Uterus (tissue), 4 donors: ENCODE measurements around the gene TRAK2. TPM values are rescaled to one million over a fixed set of nuclear protein-coding genes. Genes with fewer than 3 reads are reported as not detected.
"Not testable (repeated sequence)": the region's sequence is repeated elsewhere in the genome, so short reads cannot be mapped to it uniquely, and the experiment has no call there.

Experiments used
- DNase-seq, 2 donors: peaks; one replicate each; pipeline ENCODE4 v3.0.0-alpha.2; 2019 to 2020
- H3K27ac ChIP-seq, 2 donors: fragments of 200-600 bp; sonication (generic); 1 replicate in 1 of 2; 2 replicates in 1 of 2; pipeline ENCODE4 v1.5.1; 2016 to 2018
- H3K27me3 ChIP-seq, 2 donors: fragments of 200-600 bp; sonication (generic); one replicate each; pipeline ENCODE4 v1.5.1; 2018 to 2019; ENCODE audit warnings: control low read depth in 1 of 2
- H3K36me3 ChIP-seq, 2 donors: fragments of 200-600 bp; sonication (generic); one replicate each; pipeline ENCODE4 v1.5.1; 2019; ENCODE audit warnings: control low read depth in 1 of 2
- H3K4me1 ChIP-seq, 2 donors: fragments of 200-600 bp; sonication (generic); one replicate each; pipeline ENCODE4 v1.5.1; 2018 to 2019; ENCODE audit warnings: control low read depth in 1 of 2
- H3K4me3 ChIP-seq, 2 donors: fragments of 200-600 bp; sonication (generic); 1 replicate in 1 of 2; 2 replicates in 1 of 2; pipeline ENCODE4 v1.5.1; 2018 to 2019; ENCODE audit warnings: mild to moderate bottlenecking in 1 of 2
- H3K9me3 ChIP-seq, 2 donors: fragments of 200-600 bp; sonication (generic); one replicate each; pipeline ENCODE4 v1.5.1; 2019; ENCODE audit warnings: control low read depth in 1 of 2
- POLR2A ChIP-seq, 2 donors: fragments of 450-650 bp; IDR thresholded peaks; one replicate each; pipeline ENCODE4 v1.6.1; 2016; ENCODE audit warnings: antibody characterized with exemption in 2 of 2, mild to moderate bottlenecking in 1 of 2, moderate library complexity in 1 of 2
- intact Hi-C: fragments of 100-400 bp; cut with DNase I; formaldehyde crosslinking; loops from one replicate; pipeline ENCODE4 v1.15.1; 2023; ENCODE audit warnings: low total_unique reads
- total RNA-seq, 4 donors: library from RNA; depleted of rRNA in 3 of 4; stranded (reverse); fragments of >200 nt in 3 of 4; gene quantifications; one replicate each; pipeline versions ENCODE4 v1.1.0 to v1.2.4, GENCODE V29; 2014 to 2023
- TF ChIP-seq, protein P1 (sequence below), 4 experiments: fragments of 200-600 bp in 2 of 4; fragments of 450-650 bp in 2 of 4; sonication (generic) in 2 of 4; IDR thresholded peaks; one replicate each; pipeline ENCODE4 v1.5.1; 2016 to 2019; ENCODE audit warnings: antibody characterized with exemption in 4 of 4, mild to moderate bottlenecking in 2 of 4, moderate library complexity in 1 of 4
- donor health status: DM: yes; HTN: yes; CAD: no.

Gene TRAK2, protein sequence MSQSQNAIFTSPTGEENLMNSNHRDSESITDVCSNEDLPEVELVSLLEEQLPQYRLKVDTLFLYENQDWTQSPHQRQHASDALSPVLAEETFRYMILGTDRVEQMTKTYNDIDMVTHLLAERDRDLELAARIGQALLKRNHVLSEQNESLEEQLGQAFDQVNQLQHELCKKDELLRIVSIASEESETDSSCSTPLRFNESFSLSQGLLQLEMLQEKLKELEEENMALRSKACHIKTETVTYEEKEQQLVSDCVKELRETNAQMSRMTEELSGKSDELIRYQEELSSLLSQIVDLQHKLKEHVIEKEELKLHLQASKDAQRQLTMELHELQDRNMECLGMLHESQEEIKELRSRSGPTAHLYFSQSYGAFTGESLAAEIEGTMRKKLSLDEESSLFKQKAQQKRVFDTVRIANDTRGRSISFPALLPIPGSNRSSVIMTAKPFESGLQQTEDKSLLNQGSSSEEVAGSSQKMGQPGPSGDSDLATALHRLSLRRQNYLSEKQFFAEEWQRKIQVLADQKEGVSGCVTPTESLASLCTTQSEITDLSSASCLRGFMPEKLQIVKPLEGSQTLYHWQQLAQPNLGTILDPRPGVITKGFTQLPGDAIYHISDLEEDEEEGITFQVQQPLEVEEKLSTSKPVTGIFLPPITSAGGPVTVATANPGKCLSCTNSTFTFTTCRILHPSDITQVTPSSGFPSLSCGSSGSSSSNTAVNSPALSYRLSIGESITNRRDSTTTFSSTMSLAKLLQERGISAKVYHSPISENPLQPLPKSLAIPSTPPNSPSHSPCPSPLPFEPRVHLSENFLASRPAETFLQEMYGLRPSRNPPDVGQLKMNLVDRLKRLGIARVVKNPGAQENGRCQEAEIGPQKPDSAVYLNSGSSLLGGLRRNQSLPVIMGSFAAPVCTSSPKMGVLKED
- total RNA-seq, result 10 to 100 TPM; 31.8 to 54.9 (median 38.2) TPM

DNA sequence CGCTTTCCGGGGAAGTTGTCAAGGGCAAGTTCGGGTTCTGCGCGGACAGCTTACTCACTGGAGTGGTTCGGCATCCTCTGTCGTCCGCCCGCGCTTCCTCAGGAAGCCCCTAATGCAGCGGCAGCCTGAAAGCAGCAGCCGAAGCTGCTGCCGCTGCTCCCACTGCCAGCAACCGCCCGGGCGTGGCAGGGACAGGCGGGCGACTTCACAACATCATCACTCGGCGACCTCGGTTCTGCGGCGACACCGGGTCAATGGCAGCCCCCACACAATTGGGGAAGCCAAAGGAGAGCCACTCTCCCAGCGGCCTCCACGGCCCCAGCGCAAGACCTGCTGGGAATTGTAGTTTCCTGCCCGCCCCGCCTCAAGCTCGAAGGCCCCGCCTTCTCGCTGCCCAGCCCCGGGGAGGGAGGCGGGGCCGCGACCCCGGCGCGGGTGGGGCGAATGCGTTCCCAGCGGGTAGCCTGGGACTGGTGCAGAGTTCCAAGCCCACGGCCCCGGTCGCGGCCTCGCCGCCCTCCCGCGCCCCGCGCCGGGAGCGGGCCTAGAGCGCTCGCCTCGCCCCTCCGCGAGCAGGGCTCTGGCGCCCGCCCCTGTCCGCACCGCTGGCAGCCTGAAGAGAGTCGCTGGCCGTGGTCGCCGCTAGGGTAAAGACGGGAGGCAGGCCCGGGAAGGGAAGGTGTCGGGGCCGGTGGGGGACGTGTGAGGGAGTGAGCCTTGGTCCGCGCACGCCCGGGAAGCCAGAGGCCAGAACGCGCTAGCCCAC lies at the start of gene TRAK2, which contains the start of gene STRADB:
Gene TRAK2, minus strand, starts transcription at position 167 of the 766 bp plus-strand sequence. CDS start 30,951 bp downstream, outside the sequence.
Gene STRADB, plus strand, starts transcription at position 449 of the 766 bp plus-strand sequence. CDS start 3,101 bp downstream, outside the sequence.
- no peaks in the 10 kb centered on the region for H3K4me1 ChIP-seq
- peak within 1 kb of the TSS; percentile 62 to 95 for H3K4me3 ChIP-seq
- no peaks in the 10 kb centered on the region for H3K27me3 ChIP-seq
- H3K36me3 ChIP-seq, result no peaks in the 10 kb centered on the region
- DNase-seq, result peak; percentile 92 to 93
- intact Hi-C loops, result no loop called here
- H3K27ac ChIP-seq, result peak within 1 kb of the TSS; percentile 89 to 92
- no peaks in the 10 kb centered on the region for H3K9me3 ChIP-seq
- TF ChIP-seq, protein P1, sequence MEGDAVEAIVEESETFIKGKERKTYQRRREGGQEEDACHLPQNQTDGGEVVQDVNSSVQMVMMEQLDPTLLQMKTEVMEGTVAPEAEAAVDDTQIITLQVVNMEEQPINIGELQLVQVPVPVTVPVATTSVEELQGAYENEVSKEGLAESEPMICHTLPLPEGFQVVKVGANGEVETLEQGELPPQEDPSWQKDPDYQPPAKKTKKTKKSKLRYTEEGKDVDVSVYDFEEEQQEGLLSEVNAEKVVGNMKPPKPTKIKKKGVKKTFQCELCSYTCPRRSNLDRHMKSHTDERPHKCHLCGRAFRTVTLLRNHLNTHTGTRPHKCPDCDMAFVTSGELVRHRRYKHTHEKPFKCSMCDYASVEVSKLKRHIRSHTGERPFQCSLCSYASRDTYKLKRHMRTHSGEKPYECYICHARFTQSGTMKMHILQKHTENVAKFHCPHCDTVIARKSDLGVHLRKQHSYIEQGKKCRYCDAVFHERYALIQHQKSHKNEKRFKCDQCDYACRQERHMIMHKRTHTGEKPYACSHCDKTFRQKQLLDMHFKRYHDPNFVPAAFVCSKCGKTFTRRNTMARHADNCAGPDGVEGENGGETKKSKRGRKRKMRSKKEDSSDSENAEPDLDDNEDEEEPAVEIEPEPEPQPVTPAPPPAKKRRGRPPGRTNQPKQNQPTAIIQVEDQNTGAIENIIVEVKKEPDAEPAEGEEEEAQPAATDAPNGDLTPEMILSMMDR (IDR thresholded peaks at IDR 0.05), result peak in 3 of 4 experiments; percentile 41 to 63 (median 42)
- peak; percentile 67 to 72 for TF ChIP-seq POLR2A (IDR thresholded peaks at IDR 0.05)

DNA sequence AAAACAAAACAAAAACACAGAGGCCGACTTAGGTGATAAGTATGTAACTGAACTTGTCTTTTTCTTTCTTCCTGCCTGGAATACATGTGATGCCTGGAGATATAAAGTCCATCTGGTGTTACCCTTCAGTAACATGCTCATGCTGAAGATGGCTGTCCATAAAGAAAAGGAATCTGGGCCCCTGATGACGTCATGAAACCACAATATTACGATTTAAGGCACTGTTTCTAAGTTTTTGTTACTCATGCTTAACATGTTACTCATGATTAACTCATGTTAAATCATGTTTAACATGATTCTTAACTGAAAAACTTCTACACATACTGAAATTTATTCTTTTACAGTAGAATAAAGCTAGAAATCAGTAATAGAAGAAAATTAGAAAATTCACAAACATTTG lies 49.3 kb upstream of the TRAK2 start:
- Histone ChIP-seq H3K27me3 (no peaks in the 10 kb centered on the region), H3K9me3 (no peaks in the 10 kb centered on the region), H3K36me3 (no peaks in the 10 kb centered on the region), H3K4me1 (no peaks in the 10 kb centered on the region), H3K27ac (no peak overlapping the region), H3K4me3 (no peak overlapping the region)
- DNase-seq, result no peak
- no peak for TF ChIP-seq POLR2A (IDR thresholded peaks at IDR 0.05)
- TF ChIP-seq, protein P1 (IDR thresholded peaks at IDR 0.05), result no peak
- intact Hi-C loops, result no loop called here

DNA sequence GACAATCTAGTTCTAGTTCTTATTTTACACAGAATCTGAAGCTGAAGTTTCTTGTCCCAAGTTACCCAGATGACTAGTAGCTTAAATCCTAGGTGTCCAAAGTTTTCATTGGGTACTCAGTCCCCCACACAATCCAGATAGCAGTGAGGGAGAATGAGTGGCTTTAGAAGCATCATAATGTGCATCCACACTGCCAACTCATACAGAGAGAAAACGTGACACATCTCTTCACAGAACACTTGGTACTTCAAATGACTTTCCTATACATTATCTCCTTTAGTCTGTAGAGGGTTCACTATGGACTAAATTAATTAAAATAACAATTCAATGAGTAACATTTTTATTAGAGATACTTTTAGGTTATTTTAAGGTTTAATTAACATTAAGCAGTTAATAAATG lies 45.5 kb upstream of the TRAK2 start:
- intact Hi-C loops, result no loop called here
- no peaks in the 10 kb centered on the region for H3K4me1 ChIP-seq
- H3K4me3 ChIP-seq, result no peak overlapping the region
- no peak for DNase-seq
- no peaks in the 10 kb centered on the region for H3K36me3 ChIP-seq
- TF ChIP-seq, protein P1 (IDR thresholded peaks at IDR 0.05), result no peak
- TF ChIP-seq POLR2A (IDR thresholded peaks at IDR 0.05), result no peak
- H3K9me3 ChIP-seq, result no peaks in the 10 kb centered on the region
- H3K27ac ChIP-seq, result no peak overlapping the region
- H3K27me3 ChIP-seq, result no peaks in the 10 kb centered on the region

DNA sequence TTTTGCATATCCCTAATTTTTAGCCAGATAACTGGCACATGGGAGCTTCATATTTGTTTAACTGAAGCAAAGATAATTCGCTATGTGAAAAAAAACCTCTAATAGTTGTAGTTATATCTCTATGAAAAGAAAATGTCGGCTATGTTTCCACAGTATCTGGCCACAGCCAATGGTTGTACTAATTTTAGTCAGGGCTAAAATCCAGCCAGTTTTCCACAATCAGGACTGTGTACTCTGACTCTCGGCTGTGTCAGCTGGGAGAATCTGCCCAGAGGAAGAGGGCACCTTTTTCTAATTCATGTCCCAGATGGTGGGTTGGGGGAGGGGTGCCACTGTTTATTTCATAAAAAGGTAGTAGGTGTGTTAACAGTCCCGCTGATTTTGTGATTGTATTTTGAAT lies 39.0 kb upstream of the TRAK2 start:
- Histone ChIP-seq H3K27ac (no peak overlapping the region), H3K36me3 (no peaks in the 10 kb centered on the region), H3K4me3 (no peak overlapping the region), H3K27me3 (no peaks in the 10 kb centered on the region), H3K4me1 (no peaks in the 10 kb centered on the region), H3K9me3 (no peaks in the 10 kb centered on the region)
- DNase-seq, result no peak
- no peak for TF ChIP-seq POLR2A (IDR thresholded peaks at IDR 0.05)
- intact Hi-C loops, result no loop called here

DNA sequence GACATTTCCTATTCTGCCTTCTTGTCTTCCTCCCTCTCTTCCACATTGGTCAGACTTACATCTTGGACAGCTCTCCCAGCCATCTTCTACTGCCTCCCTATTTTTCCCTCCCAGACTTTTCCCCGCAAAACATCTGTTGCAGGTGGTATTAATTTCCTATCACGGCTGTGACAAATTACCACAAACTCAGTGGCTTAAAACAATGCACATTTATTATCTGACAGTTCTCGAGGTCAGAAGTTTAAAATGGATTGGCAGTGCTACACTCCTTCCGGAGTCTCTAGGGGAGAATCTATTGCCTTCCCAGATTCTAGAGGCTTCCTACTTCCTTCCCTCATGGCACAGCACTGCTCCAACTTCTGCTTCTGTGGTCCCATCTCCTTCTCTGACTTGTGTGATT lies 33.5 kb upstream of the TRAK2 start:
- Histone ChIP-seq H3K36me3 (no peaks in the 10 kb centered on the region), H3K9me3 (no peaks in the 10 kb centered on the region), H3K27ac (no peak overlapping the region), H3K4me3 (no peak overlapping the region), H3K27me3 (no peaks in the 10 kb centered on the region), H3K4me1 (no peaks in the 10 kb centered on the region)
- intact Hi-C loops, result no loop called here
- no peak for DNase-seq
- TF ChIP-seq, protein P1 (IDR thresholded peaks at IDR 0.05), result no peak
- TF ChIP-seq POLR2A (IDR thresholded peaks at IDR 0.05), result no peak

DNA sequence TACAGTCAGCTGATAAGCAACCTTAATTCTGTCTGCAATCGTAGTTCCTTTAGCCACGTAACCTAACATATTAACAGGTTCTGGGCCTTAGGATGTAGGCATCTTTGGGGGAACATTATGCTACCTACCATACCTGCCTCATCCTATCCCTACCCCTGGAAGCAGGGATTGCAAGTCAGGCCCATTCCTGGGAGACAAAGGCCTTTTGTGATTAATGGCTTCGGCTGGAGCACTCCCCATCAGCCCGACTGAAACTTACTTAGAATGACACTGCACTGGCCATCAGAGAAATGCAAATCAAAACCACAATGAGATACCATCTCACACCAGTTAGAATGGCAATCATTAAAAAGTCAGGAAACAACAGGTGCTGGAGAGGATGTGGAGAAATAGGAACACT lies 32.5 kb upstream of the TRAK2 start:
- H3K27me3 ChIP-seq, H3K4me1 ChIP-seq, H3K36me3 ChIP-seq, H3K9me3 ChIP-seq, intact Hi-C loops, H3K27ac ChIP-seq, DNase-seq, H3K4me3 ChIP-seq: not testable (repeated sequence)
